Measurements from ENCODE around the gene PLD4.
"Not testable (repeated sequence)": the region's sequence is repeated elsewhere in the genome, so short reads cannot be mapped to it uniquely, and the experiment has no call there.

The PLD4 gene

GRCh38 chr14:104897330-104898194 lies 27.1 kb upstream of the PLD4 start:
- no peak for TF ChIP-seq JUND (IDR thresholded peaks at IDR 0.05; ENCODE audit: low read depth)
- no peak for DNase-seq (ENCODE audit: low read depth in 1 of 2, low spot score in 1 of 2)
- in situ Hi-C loops (cut with HindIII; ENCODE audit: low pct_unique_long_range_greater_than_20kb, low sequenced_read_pairs), result no loop called here

- TF ChIP-seq JUND (IDR thresholded peaks at IDR 0.05; ENCODE audit: low read depth), result no peak
- no peak for DNase-seq (ENCODE audit: low read depth in 1 of 2, low spot score in 1 of 2)
- in situ Hi-C loops (cut with HindIII; ENCODE audit: low pct_unique_long_range_greater_than_20kb, low sequenced_read_pairs), result no loop called here
Observed at GRCh38 chr14:104898195-104898558, 26.5 kb upstream of the PLD4 start.

GRCh38 chr14:104898870-104899510 lies 25.7 kb upstream of the PLD4 start:
- no peak for TF ChIP-seq JUND (IDR thresholded peaks at IDR 0.05; ENCODE audit: low read depth)
- DNase-seq (ENCODE audit: low read depth in 1 of 2, low spot score in 1 of 2), result no peak
- in situ Hi-C loops (cut with HindIII; ENCODE audit: low pct_unique_long_range_greater_than_20kb, low sequenced_read_pairs), result no loop called here

DNA sequence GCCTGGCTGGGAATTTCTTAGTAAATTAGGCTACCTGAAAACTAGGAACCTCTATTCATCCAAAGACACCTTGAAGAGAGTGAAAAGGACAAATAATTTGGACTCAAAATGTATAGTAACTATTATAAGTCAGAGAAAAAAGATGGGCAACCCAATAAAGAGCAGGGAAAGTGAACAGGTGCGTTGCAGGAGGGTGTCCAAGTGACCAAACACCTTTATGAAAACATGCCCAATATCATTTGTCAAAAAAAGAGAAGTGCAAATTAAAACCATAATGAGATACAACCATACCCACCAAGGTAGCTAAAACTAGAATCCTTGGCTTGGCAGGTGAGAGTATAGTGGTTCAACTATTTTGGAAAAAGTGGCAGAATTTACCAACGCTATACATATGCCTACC lies 24.9 kb upstream of the PLD4 start:
- in situ Hi-C loops (cut with HindIII; ENCODE audit: low pct_unique_long_range_greater_than_20kb, low sequenced_read_pairs), result no loop called here

GRCh38 chr14:104900639-104901512 lies 23.8 kb upstream of the PLD4 start:
- no peak for DNase-seq (ENCODE audit: low read depth in 1 of 2, low spot score in 1 of 2)
- no peak for TF ChIP-seq JUND (IDR thresholded peaks at IDR 0.05; ENCODE audit: low read depth)
- in situ Hi-C loops (cut with HindIII; ENCODE audit: low pct_unique_long_range_greater_than_20kb, low sequenced_read_pairs), result no loop called here

More for the DNA sequence above, 24.9 kb upstream of the PLD4 start:
- no peak for DNase-seq (ENCODE audit: low read depth in 1 of 2, low spot score in 1 of 2)
- no peak for TF ChIP-seq JUND (IDR thresholded peaks at IDR 0.05; ENCODE audit: low read depth)

GRCh38 chr14:104903990-104904389 lies 20.7 kb upstream of the PLD4 start:
- in situ Hi-C loops (cut with HindIII; ENCODE audit: low pct_unique_long_range_greater_than_20kb, low sequenced_read_pairs), result no loop called here
- DNase-seq (ENCODE audit: low read depth in 1 of 2, low spot score in 1 of 2), result no peak
- no peak for TF ChIP-seq JUND (IDR thresholded peaks at IDR 0.05; ENCODE audit: low read depth)

- DNase-seq (ENCODE audit: low read depth in 1 of 2, low spot score in 1 of 2); in situ Hi-C loops (cut with HindIII; ENCODE audit: low pct_unique_long_range_greater_than_20kb, low sequenced_read_pairs): not testable (repeated sequence)
Observed at GRCh38 chr14:104904650-104905578, 19.8 kb upstream of the PLD4 start.

DNA sequence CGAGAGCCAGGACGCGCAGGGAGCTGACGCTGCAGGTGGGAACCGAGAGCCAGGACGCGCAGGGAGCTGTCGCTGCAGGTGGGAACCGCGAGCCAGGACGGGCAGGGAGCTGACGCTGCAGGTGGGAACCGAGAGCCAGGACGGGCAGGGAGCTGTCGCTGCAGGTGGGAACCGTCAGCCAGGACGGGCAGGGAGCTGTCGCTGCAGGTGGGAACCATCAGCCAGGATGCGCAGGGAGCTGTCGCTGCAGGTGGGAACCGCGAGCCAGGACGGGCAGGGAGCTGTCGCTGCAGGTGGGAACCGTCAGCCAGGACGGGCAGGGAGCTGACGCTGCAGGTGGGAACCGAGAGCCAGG lies 19.1 kb upstream of the PLD4 start:
- DNase-seq (ENCODE audit: low read depth in 1 of 2, low spot score in 1 of 2); in situ Hi-C loops (cut with HindIII; ENCODE audit: low pct_unique_long_range_greater_than_20kb, low sequenced_read_pairs): not testable (repeated sequence)

DNA sequence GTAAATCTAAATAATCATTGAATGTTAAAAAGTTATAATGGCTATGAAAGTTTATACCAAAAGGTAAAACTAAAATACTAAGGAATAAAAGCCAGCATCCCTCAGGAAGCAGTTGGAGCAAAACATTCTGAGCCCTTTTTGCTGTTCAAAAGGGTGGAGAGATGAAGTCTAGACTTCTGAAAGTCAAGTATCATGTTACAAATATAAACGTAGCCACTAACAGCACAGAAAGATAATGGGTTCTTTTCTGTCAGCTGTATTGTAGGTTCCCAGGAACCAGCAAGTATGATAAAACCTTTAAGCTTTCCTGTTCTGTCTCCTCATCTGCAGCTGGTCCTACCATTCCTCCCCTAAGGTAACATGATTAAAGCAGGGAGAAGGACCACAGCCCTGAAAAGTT lies 16.4 kb upstream of the PLD4 start:
- TF ChIP-seq JUND (IDR thresholded peaks at IDR 0.05; ENCODE audit: low read depth), result no peak
- in situ Hi-C loops (cut with HindIII; ENCODE audit: low pct_unique_long_range_greater_than_20kb, low sequenced_read_pairs), result no loop called here
- DNase-seq (ENCODE audit: low read depth in 1 of 2, low spot score in 1 of 2), result no peak

GRCh38 chr14:104912053-104912452 lies 12.6 kb upstream of the PLD4 start:
- in situ Hi-C loops (cut with HindIII; ENCODE audit: low pct_unique_long_range_greater_than_20kb, low sequenced_read_pairs), result no loop called here
- no peak for DNase-seq (ENCODE audit: low read depth in 1 of 2, low spot score in 1 of 2)
- TF ChIP-seq JUND (IDR thresholded peaks at IDR 0.05; ENCODE audit: low read depth), result no peak

DNA sequence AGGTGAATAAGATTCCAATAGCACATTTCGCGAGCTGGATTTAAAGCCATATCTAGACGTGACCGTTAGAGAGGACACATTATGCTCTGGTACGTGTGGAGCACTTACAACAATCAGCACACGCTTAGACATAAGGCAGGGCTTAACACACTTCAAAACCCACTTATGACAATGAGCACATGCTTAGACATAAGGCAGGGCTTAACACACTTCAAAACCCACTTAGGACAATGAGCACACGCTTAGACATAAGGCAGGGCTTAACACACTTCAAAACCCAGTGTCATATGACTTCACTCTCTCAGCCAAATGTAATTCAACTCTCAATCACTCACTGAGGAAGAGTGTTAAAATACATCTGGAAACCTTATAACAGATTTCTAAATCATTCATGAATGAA lies 11.2 kb upstream of the PLD4 start:
- in situ Hi-C loops (cut with HindIII; ENCODE audit: low pct_unique_long_range_greater_than_20kb, low sequenced_read_pairs), result no loop called here
- DNase-seq (ENCODE audit: low read depth in 1 of 2, low spot score in 1 of 2), result no peak
- TF ChIP-seq JUND (IDR thresholded peaks at IDR 0.05; ENCODE audit: low read depth), result no peak

GRCh38 chr14:104917116-104917515 lies 7.6 kb upstream of the PLD4 start:
- DNase-seq (ENCODE audit: low read depth in 1 of 2, low spot score in 1 of 2), result no peak
- in situ Hi-C loops (cut with HindIII; ENCODE audit: low pct_unique_long_range_greater_than_20kb, low sequenced_read_pairs), result no loop called here
- no peak for TF ChIP-seq JUND (IDR thresholded peaks at IDR 0.05; ENCODE audit: low read depth)
